Adipocyte (in vitro differentiated cells): ENCODE results near the gene SMC1B.
A peak's percentile ranks its signal among the peaks of the same experiment; 100 is the strongest.
"Not testable (repeated sequence)": the region's sequence is repeated elsewhere in the genome, so short reads cannot be mapped to it uniquely, and the experiment has no call there.

Experiments
- DNase-seq: peaks from one replicate; pipeline ENCODE4 v3.0.0-alpha.2; 2015; ENCODE audit warnings: low read depth
- H3K27me3 ChIP-seq: replicated peaks from 2 replicates; pipeline ENCODE4 v1.7.0; 2013; ENCODE audit warnings: mild to moderate bottlenecking, low read length, moderate library complexity; ENCODE audit not compliant: control insufficient read depth, insufficient read depth
- H3K36me3 ChIP-seq: 2 replicates; pipeline ENCODE4 v1.7.0; 2013; ENCODE audit warnings: low read length, mild to moderate bottlenecking, moderate library complexity; ENCODE audit not compliant: control insufficient read depth, insufficient read depth, severe bottlenecking
- H3K4me1 ChIP-seq: 2 replicates; pipeline ENCODE4 v1.7.0; 2013; ENCODE audit warnings: mild to moderate bottlenecking, low read length, moderate library complexity; ENCODE audit not compliant: control insufficient read depth, insufficient read depth
- H3K4me3 ChIP-seq: 2 replicates; pipeline ENCODE4 v1.7.0; 2013; ENCODE audit warnings: mild to moderate bottlenecking, low read length, moderate library complexity
- H3K9ac ChIP-seq: 2 replicates; pipeline ENCODE4 v1.7.0; 2013; ENCODE audit warnings: mild to moderate bottlenecking, low read length, moderate library complexity
- H3K9me3 ChIP-seq: 2 replicates; pipeline ENCODE4 v1.7.0; 2013; ENCODE audit warnings: mild to moderate bottlenecking, low read length, moderate library complexity; ENCODE audit not compliant: control insufficient read depth

The SMC1B gene

DNA sequence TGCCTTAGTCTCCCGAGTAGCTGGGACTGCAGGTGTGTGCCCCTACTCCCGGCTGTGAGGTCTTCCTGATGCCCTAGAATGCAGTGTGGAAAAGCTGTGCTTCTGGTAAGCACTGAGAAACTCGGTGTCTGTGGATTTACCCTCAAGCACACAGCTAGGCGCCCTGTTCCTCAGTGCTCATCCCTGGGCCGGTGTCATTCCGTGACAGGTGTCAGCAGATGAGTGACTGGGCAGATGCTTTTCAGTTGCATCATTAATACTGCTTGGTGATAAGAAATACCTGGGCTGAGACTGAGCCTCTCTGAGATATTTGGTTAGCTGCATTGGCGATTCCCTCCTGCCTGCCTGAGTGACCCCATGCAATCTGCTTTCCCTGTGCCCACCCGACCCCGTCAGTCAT lies 81.9 kb downstream of the SMC1B start:
- H3K36me3 ChIP-seq: peaks cover 45% of the 10 kb centered on the region
- DNase-seq: no peak
- no peaks in the 10 kb centered on the region for H3K4me1 ChIP-seq
- no peak overlapping the region for H3K4me3 ChIP-seq
- H3K9ac ChIP-seq: no peak overlapping the region
- no peaks in the 10 kb centered on the region for H3K9me3 ChIP-seq
- no peaks in the 10 kb centered on the region for H3K27me3 ChIP-seq

DNA sequence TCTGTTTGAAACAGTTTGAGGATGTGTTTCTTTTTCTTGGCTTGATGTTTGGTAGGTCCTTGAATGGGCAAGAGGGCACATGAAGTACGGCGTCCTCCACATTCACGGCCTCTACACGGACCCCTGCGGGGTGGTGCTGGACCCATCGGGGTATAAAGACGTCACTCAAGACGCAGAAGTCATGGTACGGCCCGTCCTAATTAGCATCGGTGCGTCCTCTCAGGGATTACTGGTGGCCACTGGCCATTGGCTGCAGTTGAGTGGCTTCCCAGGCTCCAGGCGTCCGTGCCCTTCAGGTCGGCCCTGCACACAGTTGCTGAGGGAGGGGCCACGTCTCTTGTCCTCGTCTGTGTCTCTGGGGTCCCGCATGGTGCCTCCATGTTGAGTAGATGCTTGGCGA lies 82.9 kb downstream of the SMC1B start:
- Histone ChIP-seq H3K27me3 (no peaks in the 10 kb centered on the region), H3K4me1 (no peaks in the 10 kb centered on the region), H3K9ac (no peak overlapping the region), H3K4me3 (no peak overlapping the region), H3K9me3 (no peaks in the 10 kb centered on the region), H3K36me3 (peaks cover 35% of the 10 kb centered on the region)
- no peak for DNase-seq

DNA sequence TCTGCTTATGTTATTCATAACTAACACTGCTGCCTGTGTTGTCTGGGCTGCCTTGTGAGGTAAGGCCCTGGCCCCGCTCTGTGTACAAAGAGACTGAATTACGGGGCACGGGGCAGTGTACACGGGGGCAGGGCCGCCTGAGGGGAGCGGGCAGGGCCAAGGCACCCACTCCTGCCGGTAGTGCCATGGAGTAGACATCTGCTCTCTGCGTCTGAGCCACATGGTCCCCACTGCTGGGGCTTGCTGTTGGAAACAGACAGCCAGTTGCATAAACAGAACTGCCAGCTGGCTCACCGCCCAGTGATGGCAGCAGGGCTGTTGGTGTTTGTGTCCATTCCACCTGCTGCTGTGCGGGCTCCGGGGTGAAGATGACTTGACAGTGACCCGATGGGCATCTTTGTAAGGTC lies 83.9 kb downstream of the SMC1B start:
- H3K9ac ChIP-seq: no peak overlapping the region
- no peak overlapping the region for H3K4me3 ChIP-seq
- H3K27me3 ChIP-seq: no peaks in the 10 kb centered on the region
- H3K36me3 ChIP-seq: peaks cover 27% of the 10 kb centered on the region
- no peaks in the 10 kb centered on the region for H3K9me3 ChIP-seq
- DNase-seq: no peak
- H3K4me1 ChIP-seq: no peaks in the 10 kb centered on the region

DNA sequence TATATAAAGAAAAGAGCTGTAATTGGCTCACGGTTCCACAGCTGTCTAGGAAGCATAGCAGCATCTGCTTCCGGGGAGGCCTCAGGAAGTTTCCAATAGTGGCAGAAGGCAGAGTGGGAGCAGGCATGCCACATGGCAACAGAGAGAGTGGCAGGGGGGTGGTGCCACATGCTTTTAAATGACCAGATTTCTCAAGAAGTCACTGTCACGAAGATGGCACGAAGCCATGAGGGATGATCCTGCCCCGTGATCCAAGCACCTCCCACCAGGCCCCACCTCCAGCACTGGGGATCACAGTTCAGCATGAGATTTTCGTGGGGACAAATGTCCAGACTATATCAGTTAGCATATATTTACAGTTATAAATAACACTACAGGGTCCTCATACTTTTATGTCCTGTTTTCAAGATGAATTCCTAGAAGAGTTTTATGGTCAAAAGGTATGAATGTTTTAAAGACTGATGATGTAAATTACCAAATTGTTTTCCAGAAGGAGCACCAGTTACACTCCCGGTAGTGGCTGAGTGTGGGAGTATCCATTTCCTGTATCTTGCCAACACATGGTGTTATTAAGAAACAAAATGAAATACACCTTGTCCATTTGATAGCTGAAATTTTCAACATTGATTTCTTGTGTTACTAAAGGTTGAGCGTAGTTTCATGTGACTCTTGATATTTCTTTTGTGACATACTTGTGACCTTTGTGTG lies 84.4 kb downstream of the SMC1B start:
- H3K4me1 ChIP-seq: no peaks in the 10 kb centered on the region
- no peak overlapping the region for H3K4me3 ChIP-seq
- H3K27me3 ChIP-seq: no peaks in the 10 kb centered on the region
- peaks cover 32% of the 10 kb centered on the region for H3K36me3 ChIP-seq
- H3K9me3 ChIP-seq: no peaks in the 10 kb centered on the region
- H3K9ac ChIP-seq: no peak overlapping the region
- no peak for DNase-seq

DNA sequence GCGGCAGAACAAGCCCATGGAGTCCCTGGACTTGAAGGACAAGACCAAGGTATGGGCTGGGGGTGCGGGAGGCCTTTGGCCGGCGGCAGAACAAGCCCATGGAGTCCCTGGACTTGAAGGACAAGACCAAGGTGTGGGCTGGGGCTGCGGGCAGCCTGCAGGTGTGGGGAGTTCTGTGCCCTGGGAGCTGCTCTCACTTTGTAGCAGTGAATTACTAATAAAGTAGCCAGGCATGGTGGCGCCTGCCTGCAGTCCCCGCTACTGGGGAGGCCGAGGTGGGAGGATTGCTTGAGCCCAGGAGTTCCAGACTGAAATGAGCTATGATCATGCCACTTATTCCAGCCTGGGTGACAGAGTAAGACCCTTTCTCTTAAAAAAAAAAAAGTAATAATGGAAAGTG lies 85.1 kb downstream of the SMC1B start:
- peaks cover 39% of the 10 kb centered on the region for H3K36me3 ChIP-seq
- not testable (repeated sequence) for H3K27me3 ChIP-seq, H3K4me1 ChIP-seq, H3K4me3 ChIP-seq, H3K9me3 ChIP-seq, H3K9ac ChIP-seq, DNase-seq

DNA sequence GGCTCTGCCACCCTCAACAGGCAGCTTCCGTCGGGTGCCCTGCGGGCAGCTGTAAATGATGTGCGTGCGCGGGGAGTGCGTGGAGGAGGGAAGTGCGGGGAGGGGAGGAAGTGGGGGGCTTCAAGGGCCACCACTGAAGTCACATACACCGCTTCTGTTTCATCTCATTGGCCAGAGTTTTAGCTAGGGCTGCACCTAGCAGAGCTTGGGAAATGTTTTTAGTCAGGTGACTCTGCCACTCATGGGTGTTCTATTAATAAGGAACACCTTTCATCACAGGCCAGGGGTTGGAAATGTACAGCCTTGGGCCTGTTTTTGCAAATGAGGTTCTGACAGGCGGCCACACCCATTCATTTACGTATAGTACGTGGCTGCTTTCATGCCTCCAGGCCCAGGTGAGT lies 89.1 kb downstream of the SMC1B start:
- no peak overlapping the region for H3K9ac ChIP-seq
- no peak for DNase-seq

DNA sequence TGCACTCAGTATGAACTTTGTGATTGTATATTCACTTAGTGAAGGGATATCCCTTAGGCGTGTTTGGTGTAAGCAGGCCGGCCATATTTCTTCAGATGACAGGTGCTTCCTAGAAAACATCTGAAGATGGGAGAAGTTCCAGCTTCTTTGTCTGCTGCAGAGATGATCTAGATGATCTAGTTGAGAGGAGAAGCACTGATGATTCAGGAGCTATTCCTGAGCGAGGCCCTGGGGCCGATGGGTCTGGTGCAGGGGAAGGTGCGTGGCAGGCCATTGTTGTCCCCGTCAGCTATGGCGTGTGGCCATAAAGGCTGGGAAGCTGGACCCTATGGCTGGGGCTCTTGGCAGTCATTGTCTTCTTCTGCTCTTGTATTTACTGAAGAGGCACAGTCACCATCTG lies 89.7 kb downstream of the SMC1B start:
- DNase-seq: no peak
- Histone ChIP-seq H3K27me3 (no peaks in the 10 kb centered on the region), H3K9me3 (no peaks in the 10 kb centered on the region), H3K36me3 (peaks cover 26% of the 10 kb centered on the region), H3K9ac (no peak overlapping the region), H3K4me3 (no peak overlapping the region), H3K4me1 (peaks cover 18% of the 10 kb centered on the region)

More for the DNA sequence above, 89.1 kb downstream of the SMC1B start:
- Histone ChIP-seq H3K4me1 (peaks cover 12% of the 10 kb centered on the region), H3K36me3 (peaks cover 26% of the 10 kb centered on the region), H3K9me3 (no peaks in the 10 kb centered on the region), H3K4me3 (no peak overlapping the region), H3K27me3 (no peaks in the 10 kb centered on the region)

DNA sequence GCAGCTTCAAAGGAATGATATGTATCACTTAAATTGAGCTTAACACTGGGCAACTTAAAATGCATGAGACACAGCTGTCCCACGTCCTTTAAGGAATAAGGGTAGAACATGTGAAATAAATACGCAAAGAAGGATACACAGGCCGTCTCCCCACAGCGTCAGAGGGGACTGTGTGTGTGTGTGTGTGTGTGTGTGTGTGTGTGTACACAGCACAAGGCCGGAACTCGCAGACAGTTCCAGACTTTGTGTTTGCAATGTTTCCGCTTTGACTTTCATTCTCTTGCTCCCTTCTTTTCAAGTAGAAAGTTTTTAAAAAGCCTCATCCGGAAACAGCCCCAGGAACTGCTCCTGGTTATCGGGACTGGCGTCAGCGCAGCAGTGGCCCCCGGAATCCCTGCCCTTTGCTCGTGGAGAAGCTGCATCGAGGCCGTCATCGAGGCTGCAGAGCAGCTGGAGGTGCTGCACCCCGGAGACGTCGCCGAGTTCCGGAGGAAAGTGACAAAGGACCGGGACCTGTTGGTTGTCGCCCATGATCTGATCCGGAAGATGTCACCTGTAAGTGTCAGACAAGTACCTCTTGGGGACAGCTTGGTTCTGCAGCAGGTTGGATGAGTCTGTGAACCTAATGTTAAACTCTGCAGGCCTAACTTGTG lies 90.4 kb downstream of the SMC1B start:
- H3K9ac ChIP-seq: no peak overlapping the region
- no peaks in the 10 kb centered on the region for H3K27me3 ChIP-seq
- H3K9me3 ChIP-seq: no peaks in the 10 kb centered on the region
- DNase-seq: no peak
- H3K4me3 ChIP-seq: no peak overlapping the region
- H3K4me1 ChIP-seq: peaks cover 25% of the 10 kb centered on the region
- peaks cover 26% of the 10 kb centered on the region for H3K36me3 ChIP-seq

DNA sequence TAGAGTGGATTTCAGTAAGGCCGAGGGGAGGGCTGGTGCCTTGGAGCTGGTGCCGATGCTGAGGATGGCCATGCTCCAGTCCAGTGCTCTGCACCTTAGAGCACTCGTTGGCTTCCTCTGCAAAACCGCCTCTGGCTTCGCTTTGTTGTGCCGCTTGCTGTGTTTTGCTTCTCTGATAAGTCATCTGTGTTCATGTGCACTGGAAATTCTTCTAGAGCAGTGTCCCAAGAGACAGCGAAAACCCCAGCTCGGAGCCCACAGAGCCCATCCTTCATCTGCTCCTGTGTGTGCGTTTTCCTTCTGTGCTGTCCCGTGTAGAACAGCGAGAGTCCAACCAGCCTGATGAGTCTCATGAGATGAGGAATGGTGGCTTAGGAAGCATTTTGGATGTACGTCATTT lies 91.6 kb downstream of the SMC1B start:
- no peaks in the 10 kb centered on the region for H3K9me3 ChIP-seq
- no peak for DNase-seq
- no peaks in the 10 kb centered on the region for H3K27me3 ChIP-seq
- H3K9ac ChIP-seq: no peak overlapping the region
- peaks cover 22% of the 10 kb centered on the region for H3K36me3 ChIP-seq
- H3K4me3 ChIP-seq: no peak overlapping the region
- H3K4me1 ChIP-seq: peaks cover 37% of the 10 kb centered on the region

DNA sequence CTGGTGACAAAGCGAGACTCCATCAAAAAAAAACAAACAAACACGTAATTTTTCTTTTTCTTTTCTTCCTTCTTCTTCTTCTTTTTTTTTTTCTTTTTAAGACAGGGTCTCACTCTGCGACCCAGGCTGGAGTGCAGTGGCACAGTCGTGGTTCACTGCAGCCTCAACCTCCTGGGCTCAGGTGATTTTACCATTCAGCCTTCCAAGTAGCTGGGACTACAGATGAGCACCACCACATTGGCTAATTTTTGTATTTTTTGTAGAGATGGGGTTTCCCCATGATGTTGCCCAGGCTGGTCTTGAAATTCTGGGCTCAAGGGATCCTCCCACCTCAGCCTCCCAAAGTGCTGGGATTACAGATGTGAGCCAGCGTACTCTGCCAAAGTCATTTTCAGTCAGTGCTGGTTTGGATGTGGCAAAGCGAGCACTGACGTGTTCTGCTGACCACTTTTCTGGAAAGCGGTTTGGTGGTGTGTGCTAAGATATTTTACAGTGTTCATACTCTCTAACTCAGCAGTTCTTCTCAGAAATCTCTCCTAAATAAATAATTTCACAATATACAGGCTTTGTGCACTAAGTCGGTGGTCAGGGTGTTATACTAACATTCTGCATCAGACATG lies 92.9 kb downstream of the SMC1B start:
- Histone ChIP-seq H3K9ac (no peak overlapping the region), H3K4me3 (no peak overlapping the region), H3K4me1 (peaks cover 38% of the 10 kb centered on the region), H3K9me3 (no peaks in the 10 kb centered on the region), H3K36me3 (peaks cover 22% of the 10 kb centered on the region), H3K27me3 (no peaks in the 10 kb centered on the region)
- DNase-seq: no peak

DNA sequence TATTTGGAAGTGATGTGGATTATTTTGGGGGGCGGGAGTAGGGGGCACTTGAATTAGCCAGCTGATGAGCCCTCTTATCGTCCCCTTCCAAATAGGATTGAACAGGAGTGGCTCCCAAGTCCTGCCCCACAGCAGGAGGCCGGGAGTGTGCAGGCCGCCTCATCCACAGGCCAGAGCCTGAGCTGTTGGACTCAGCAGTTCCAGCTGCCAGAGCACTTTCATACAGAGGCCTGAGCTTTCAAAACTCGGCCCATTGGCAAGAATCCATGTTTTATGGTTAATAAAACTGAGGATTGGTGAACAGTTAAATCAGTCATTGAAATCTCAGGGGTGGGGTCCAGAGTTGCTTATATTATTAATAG lies 94.1 kb downstream of the SMC1B start:
- peaks cover 38% of the 10 kb centered on the region for H3K4me1 ChIP-seq
- peaks cover 19% of the 10 kb centered on the region for H3K36me3 ChIP-seq
- no peaks in the 10 kb centered on the region for H3K9me3 ChIP-seq
- H3K4me3 ChIP-seq: no peak overlapping the region
- H3K27me3 ChIP-seq: no peaks in the 10 kb centered on the region
- DNase-seq: peak; percentile 29
- peak overlapping the region; percentile 58 for H3K9ac ChIP-seq
